Measurements from ENCODE around the gene BEST2. TPM values are rescaled to one million over a fixed set of nuclear protein-coding genes. Genes with fewer than 3 reads are reported as not detected.
A peak's percentile ranks its signal among the peaks of the same experiment; 100 is the strongest.

BEST2 gene
- total RNA-seq, 1 donor, result not detected

DNA sequence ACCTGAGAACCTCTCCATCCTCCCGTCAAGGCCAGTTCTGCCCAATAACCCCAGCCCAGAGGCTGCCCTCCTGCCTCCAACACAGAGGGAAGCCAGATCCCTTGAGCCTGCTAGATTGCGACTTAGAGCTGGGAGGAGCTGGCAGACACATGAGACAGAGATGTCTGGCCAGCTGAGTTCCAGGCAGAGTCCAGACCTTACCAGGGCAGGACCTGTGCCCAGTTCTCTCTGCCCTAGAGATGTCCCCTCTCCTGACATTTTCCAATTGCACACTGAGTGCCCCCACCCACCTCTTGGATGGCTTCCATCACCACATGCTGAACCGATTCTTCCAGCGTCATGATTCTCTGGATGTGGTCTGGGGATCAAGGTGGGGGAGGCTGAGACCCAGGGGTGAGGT, 20.7 kb downstream of the BEST2 start:
- H3K4me2 ChIP-seq (ENCODE audit: insufficient read depth, low read length), result no peak overlapping the region
- TF ChIP-seq, protein P1, sequence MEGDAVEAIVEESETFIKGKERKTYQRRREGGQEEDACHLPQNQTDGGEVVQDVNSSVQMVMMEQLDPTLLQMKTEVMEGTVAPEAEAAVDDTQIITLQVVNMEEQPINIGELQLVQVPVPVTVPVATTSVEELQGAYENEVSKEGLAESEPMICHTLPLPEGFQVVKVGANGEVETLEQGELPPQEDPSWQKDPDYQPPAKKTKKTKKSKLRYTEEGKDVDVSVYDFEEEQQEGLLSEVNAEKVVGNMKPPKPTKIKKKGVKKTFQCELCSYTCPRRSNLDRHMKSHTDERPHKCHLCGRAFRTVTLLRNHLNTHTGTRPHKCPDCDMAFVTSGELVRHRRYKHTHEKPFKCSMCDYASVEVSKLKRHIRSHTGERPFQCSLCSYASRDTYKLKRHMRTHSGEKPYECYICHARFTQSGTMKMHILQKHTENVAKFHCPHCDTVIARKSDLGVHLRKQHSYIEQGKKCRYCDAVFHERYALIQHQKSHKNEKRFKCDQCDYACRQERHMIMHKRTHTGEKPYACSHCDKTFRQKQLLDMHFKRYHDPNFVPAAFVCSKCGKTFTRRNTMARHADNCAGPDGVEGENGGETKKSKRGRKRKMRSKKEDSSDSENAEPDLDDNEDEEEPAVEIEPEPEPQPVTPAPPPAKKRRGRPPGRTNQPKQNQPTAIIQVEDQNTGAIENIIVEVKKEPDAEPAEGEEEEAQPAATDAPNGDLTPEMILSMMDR (IDR thresholded peaks at IDR 0.05; ENCODE audit: extremely low read depth, low read depth, low read length), result no peak
- no peaks in the 10 kb centered on the region for H3K79me2 ChIP-seq (ENCODE audit: insufficient read depth, low read length)
- no peaks in the 10 kb centered on the region for H3K36me3 ChIP-seq (ENCODE audit: insufficient read depth, low read length)
- DNase-seq (ENCODE audit: insufficient read length, low spot score, missing footprints), result peak; percentile 76
- no peaks in the 10 kb centered on the region for H4K20me1 ChIP-seq (ENCODE audit: insufficient read depth, low read length)
- no peak overlapping the region for H3K4me3 ChIP-seq (ENCODE audit: insufficient read depth, low read length)
- H2AFZ ChIP-seq (ENCODE audit: low read length), result no peak overlapping the region
- no peaks in the 10 kb centered on the region for H3K9me3 ChIP-seq (ENCODE audit: low read depth, low read length)
- H3K4me1 ChIP-seq (ENCODE audit: insufficient read depth, low read length), result peaks cover 19% of the 10 kb centered on the region
- H3K27ac ChIP-seq (ENCODE audit: low read depth, low read length), result no peak overlapping the region
- H3K27me3 ChIP-seq (ENCODE audit: insufficient read depth, low read length), result no peaks in the 10 kb centered on the region

DNA sequence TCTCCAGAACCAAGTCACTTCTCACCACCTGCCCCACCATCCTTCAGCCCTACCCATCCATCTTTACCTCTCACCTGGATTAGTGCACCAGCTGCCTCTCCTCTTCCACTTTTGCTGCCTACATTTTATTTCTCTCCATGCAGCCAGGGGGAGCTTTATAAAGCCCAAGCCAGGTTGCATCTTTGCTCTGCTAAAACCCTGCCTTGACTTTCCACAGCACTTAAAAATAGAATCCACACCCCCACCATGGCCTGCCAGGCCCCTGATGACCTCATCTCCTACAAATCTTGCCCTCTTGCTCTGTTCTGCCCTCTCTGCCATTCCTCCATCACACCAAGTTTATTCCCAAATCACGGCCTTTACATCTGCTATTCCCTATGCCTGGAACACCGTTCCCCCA, 22.0 kb downstream of the BEST2 start:
- Histone ChIP-seq H4K20me1 (ENCODE audit: insufficient read depth, low read length) (no peaks in the 10 kb centered on the region), H3K4me3 (ENCODE audit: insufficient read depth, low read length) (no peak overlapping the region), H3K36me3 (ENCODE audit: insufficient read depth, low read length) (no peaks in the 10 kb centered on the region), H2AFZ (ENCODE audit: low read length) (no peak overlapping the region), H3K4me1 (ENCODE audit: insufficient read depth, low read length) (peaks cover 23% of the 10 kb centered on the region), H3K27me3 (ENCODE audit: insufficient read depth, low read length) (no peaks in the 10 kb centered on the region), H3K4me2 (ENCODE audit: insufficient read depth, low read length) (no peak overlapping the region), H3K79me2 (ENCODE audit: insufficient read depth, low read length) (no peaks in the 10 kb centered on the region), H3K9me3 (ENCODE audit: low read depth, low read length) (no peaks in the 10 kb centered on the region), H3K27ac (ENCODE audit: low read depth, low read length) (no peak overlapping the region)
- TF ChIP-seq, protein P1 (IDR thresholded peaks at IDR 0.05; ENCODE audit: extremely low read depth, low read depth, low read length), result peak; percentile 54
- peak; percentile 95 for DNase-seq (ENCODE audit: insufficient read length, low spot score, missing footprints)

DNA sequence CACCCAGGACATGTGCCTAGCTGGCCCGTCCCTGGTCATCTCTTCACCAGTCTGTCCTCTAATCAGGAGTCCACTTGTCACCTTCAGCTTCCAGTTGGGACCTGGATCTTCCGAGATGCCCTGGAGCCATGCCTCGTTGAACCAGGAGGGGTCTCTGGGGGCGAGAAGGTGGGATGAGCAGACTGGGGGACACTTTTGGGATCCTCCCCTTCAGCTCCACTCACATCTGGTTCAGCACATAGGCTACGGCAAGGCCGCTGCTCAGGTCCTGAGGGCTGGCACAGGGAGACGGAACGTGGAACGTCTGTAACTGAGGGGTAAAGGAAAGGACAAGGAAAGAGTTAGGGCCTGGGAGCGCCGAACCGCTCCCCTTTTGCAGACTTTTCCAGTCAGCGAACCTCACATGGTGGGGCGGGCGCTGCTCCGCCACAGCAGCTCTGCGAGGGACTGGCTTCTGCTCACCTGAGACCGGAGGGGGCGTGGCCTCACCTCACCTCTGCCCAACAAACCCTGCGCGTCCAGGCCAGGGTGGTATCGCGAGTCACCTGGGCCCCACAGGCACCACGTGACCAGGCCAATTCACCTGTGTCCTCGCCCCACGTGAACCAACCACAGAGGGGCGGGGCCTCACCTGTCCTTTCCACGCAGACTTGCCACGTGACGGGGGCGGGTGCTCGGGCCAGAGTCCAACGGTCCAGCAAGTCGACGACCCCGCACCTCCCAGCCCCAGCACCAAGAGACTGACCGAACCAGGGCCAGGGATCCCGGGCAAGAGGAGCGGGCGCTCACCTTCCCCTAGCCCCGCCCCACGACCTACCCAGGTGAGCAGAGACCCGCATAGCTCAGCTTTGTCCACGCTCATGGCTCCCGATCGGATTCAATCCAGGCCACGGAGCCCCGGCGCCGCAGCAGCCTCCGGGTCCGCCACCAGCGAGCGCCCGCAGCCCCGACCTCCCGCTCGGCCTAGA, 23.3 kb downstream of the BEST2 start, which contains the start of gene HOOK2:
Gene HOOK2 (minus strand): TSS at position 965 of the 968 bp plus-strand sequence. CDS start 103 bp downstream, at position 862.
- peaks cover 36% of the 10 kb centered on the region for H3K4me1 ChIP-seq (ENCODE audit: insufficient read depth, low read length)
- no peaks in the 10 kb centered on the region for H4K20me1 ChIP-seq (ENCODE audit: insufficient read depth, low read length)
- peak within 1 kb of the TSS; percentile 85 for H2AFZ ChIP-seq (ENCODE audit: low read length)
- no peaks in the 10 kb centered on the region for H3K36me3 ChIP-seq (ENCODE audit: insufficient read depth, low read length)
- peak within 1 kb of the TSS; percentile 96 for H3K4me2 ChIP-seq (ENCODE audit: insufficient read depth, low read length)
- peak within 1 kb of the TSS; percentile 51 for H3K27ac ChIP-seq (ENCODE audit: low read depth, low read length)
- TF ChIP-seq, protein P1 (IDR thresholded peaks at IDR 0.05; ENCODE audit: extremely low read depth, low read depth, low read length), result no peak
- H3K4me3 ChIP-seq (ENCODE audit: insufficient read depth, low read length), result peak within 1 kb of the TSS; percentile 83
- H3K9me3 ChIP-seq (ENCODE audit: low read depth, low read length), result no peaks in the 10 kb centered on the region
- H3K27me3 ChIP-seq (ENCODE audit: insufficient read depth, low read length), result no peaks in the 10 kb centered on the region
- H3K79me2 ChIP-seq (ENCODE audit: insufficient read depth, low read length), result no peaks in the 10 kb centered on the region
- DNase-seq (ENCODE audit: insufficient read length, low spot score, missing footprints), result peak; percentile 46
